ENCODE measurements around the gene FAM114A1.

GRCh38 chr4:38935391-38936073 is 67.9 kb downstream of the FAM114A1 start:
- TF ChIP-seq CTCF (IDR thresholded peaks at IDR 0.05), result no peak
- no peak for TF ChIP-seq POLR2AphosphoS5 (IDR thresholded peaks at IDR 0.05; ENCODE audit: low read depth, low read length)
- no peak for TF ChIP-seq REST (IDR thresholded peaks at IDR 0.05; ENCODE audit: insufficient read depth in 1 of 2, low read depth in 2 of 2, low read length in 1 of 2)
